Gastrocnemius medialis (tissue), 4 donors: ENCODE measurements around the gene COL28A1. TPM values are rescaled to one million over a fixed set of nuclear protein-coding genes. Genes with fewer than 3 reads are reported as not detected.

Experiments used
- ATAC-seq, 2 donors: fragments of 150-250 bp; one replicate each; pipeline ENCODE4 v1.9.1; 2016
- DNase-seq, 2 donors: peaks; one replicate each; pipeline ENCODE4 v3.0.0-alpha.2; 2019
- H3K27ac ChIP-seq, 4 donors: fragments of 200-600 bp; sonication (generic); 1 replicate in 1 of 4; 2 replicates in 3 of 4; pipeline ENCODE4 v1.5.1; 2016 to 2018; ENCODE audit warnings: mild to moderate bottlenecking in 2 of 4, moderate library complexity in 1 of 4
- H3K27me3 ChIP-seq, 3 donors: fragments of 200-600 bp; sonication (generic) in 2 of 3; 1 replicate in 1 of 3; 2 replicates in 2 of 3; pipeline versions ENCODE4 v1.5.1 to v1.6.0; 2016 to 2019; ENCODE audit warnings: mild to moderate bottlenecking in 1 of 3, moderate library complexity in 1 of 3
- H3K36me3 ChIP-seq, 2 donors: fragments of 200-600 bp; sonication (generic) in 1 of 2; one replicate each; pipeline ENCODE4 v1.5.1; 2017 to 2018
- H3K4me1 ChIP-seq, 2 donors: fragments of 200-600 bp; sonication (generic) in 1 of 2; one replicate each; pipeline ENCODE4 v1.5.1; 2016 to 2017; ENCODE audit warnings: mild to moderate bottlenecking in 2 of 2
- H3K4me3 ChIP-seq, 4 donors: fragments of 200-600 bp; sonication (generic) in 3 of 4; 1 replicate in 1 of 4; 2 replicates in 3 of 4; pipeline ENCODE4 v1.5.1; 2016 to 2019; ENCODE audit warnings: mild to moderate bottlenecking in 2 of 4
- H3K9me3 ChIP-seq, 3 donors: fragments of 200-600 bp; sonication (generic) in 2 of 3; 1 replicate in 1 of 3; 2 replicates in 2 of 3; pipeline ENCODE4 v1.5.1; 2016 to 2019
- CTCF ChIP-seq, 5 experiments: fragments of 450-650 bp in 3 of 5; fragments of 200-600 bp in 2 of 5; sonication (generic) in 2 of 5; IDR thresholded peaks in 4 of 5; conservative IDR thresholded peaks in 1 of 5; 1 replicate in 4 of 5; 2 replicates in 1 of 5; pipeline ENCODE4 v1.5.1; 2016 to 2019; ENCODE audit warnings: antibody characterized with exemption in 5 of 5, mild to moderate bottlenecking in 3 of 5, moderate library complexity in 3 of 5
- POLR2A ChIP-seq, 2 donors: fragments of 450-650 bp; IDR thresholded peaks; one replicate each; pipeline ENCODE4 v1.6.1; 2017; ENCODE audit warnings: antibody characterized with exemption in 2 of 2, mild to moderate bottlenecking in 2 of 2, moderate library complexity in 2 of 2
- in situ Hi-C, 4 donors: fragments of 200-750 bp; cut with MboI; loops; one replicate each; pipeline versions ENCODE4 v1.15.0 to v1.8.0; 2017; ENCODE audit warnings: low sequenced_read_pairs in 4 of 4
- intact Hi-C: fragments of 100-400 bp; cut with DNase I; formaldehyde crosslinking; loops from one replicate; pipeline ENCODE4 v1.15.1; 2023; ENCODE audit warnings: low total_unique reads
- total RNA-seq, 4 donors: library from RNA; depleted of rRNA; stranded (reverse); fragments of >200 nt; gene quantifications; one replicate each; pipeline versions ENCODE4 v1.1.0 to v1.2.3, GENCODE V29; 2016

COL28A1 gene
- total RNA-seq, 4 donors from 2014 or later: 0.58 to 15.2 (median 2.0) TPM

GRCh38 chr7:7517754-7518153, 17.9 kb downstream of the COL28A1 start:
- H3K4me1 ChIP-seq: no peaks in the 10 kb centered on the region
- no peak overlapping the region for H3K4me3 ChIP-seq
- H3K36me3 ChIP-seq: no peaks in the 10 kb centered on the region
- ATAC-seq: no peak
- H3K9me3 ChIP-seq: no peaks in the 10 kb centered on the region
- in situ Hi-C loops (no loop called here), intact Hi-C loops (no loop called here)
- no peak overlapping the region for H3K27ac ChIP-seq
- DNase-seq: no peak
- H3K27me3 ChIP-seq: no peaks in the 10 kb centered on the region
- TF ChIP-seq POLR2A (IDR thresholded peaks at IDR 0.05): no peak
- TF ChIP-seq CTCF (IDR thresholded peaks at IDR 0.05 in 4 of 5, conservative IDR thresholded peaks at IDR 0.05 in 1 of 5): no peak

- Histone ChIP-seq H3K9me3 (no peaks in the 10 kb centered on the region), H3K27ac (no peak overlapping the region), H3K36me3 (no peaks in the 10 kb centered on the region), H3K4me1 (no peaks in the 10 kb centered on the region), H3K27me3 (no peaks in the 10 kb centered on the region), H3K4me3 (no peak overlapping the region)
- intact Hi-C loops (no loop called here), in situ Hi-C loops (no loop called here)
- ATAC-seq: no peak
- no peak for DNase-seq
- TF ChIP-seq CTCF (IDR thresholded peaks at IDR 0.05 in 4 of 5, conservative IDR thresholded peaks at IDR 0.05 in 1 of 5) (no peak), POLR2A (IDR thresholded peaks at IDR 0.05) (no peak)
These were observed 19.0 kb downstream of the COL28A1 start for GRCh38 chr7:7516662-7517061.

- DNase-seq: no peak
- Histone ChIP-seq H3K4me1 (no peaks in the 10 kb centered on the region), H3K4me3 (no peak overlapping the region), H3K27ac (no peak overlapping the region), H3K27me3 (no peaks in the 10 kb centered on the region), H3K9me3 (no peaks in the 10 kb centered on the region), H3K36me3 (no peaks in the 10 kb centered on the region)
- no peak for ATAC-seq
- intact Hi-C loops (no loop called here), in situ Hi-C loops (no loop called here)
- no peak for TF ChIP-seq POLR2A (IDR thresholded peaks at IDR 0.05)
- TF ChIP-seq CTCF (IDR thresholded peaks at IDR 0.05 in 4 of 5, conservative IDR thresholded peaks at IDR 0.05 in 1 of 5): no peak
These were observed 19.5 kb downstream of the COL28A1 start for GRCh38 chr7:7516156-7516555.

GRCh38 chr7:7512861-7513597, 22.6 kb downstream of the COL28A1 start:
- H3K36me3 ChIP-seq: no peaks in the 10 kb centered on the region
- DNase-seq: no peak
- no peaks in the 10 kb centered on the region for H3K9me3 ChIP-seq
- TF ChIP-seq POLR2A (IDR thresholded peaks at IDR 0.05) (no peak), CTCF (IDR thresholded peaks at IDR 0.05 in 4 of 5, conservative IDR thresholded peaks at IDR 0.05 in 1 of 5) (no peak)
- H3K27me3 ChIP-seq: no peaks in the 10 kb centered on the region
- no peaks in the 10 kb centered on the region for H3K4me1 ChIP-seq
- intact Hi-C loops: no loop called here
- in situ Hi-C loops: no loop called here
- ATAC-seq: no peak
- H3K4me3 ChIP-seq: no peak overlapping the region
- no peak overlapping the region for H3K27ac ChIP-seq

- in situ Hi-C loops: no loop called here
- DNase-seq (no peak), ATAC-seq (no peak)
- intact Hi-C loops: no loop called here
- Histone ChIP-seq H3K4me1 (no peaks in the 10 kb centered on the region), H3K4me3 (no peak overlapping the region), H3K27me3 (no peaks in the 10 kb centered on the region), H3K9me3 (no peaks in the 10 kb centered on the region), H3K27ac (no peak overlapping the region), H3K36me3 (no peaks in the 10 kb centered on the region)
- TF ChIP-seq POLR2A (IDR thresholded peaks at IDR 0.05) (no peak), CTCF (IDR thresholded peaks at IDR 0.05 in 4 of 5, conservative IDR thresholded peaks at IDR 0.05 in 1 of 5) (no peak)
These were observed 24.9 kb downstream of the COL28A1 start for GRCh38 chr7:7510794-7511193.
